Esophagus muscularis mucosa (tissue), 4 donors: ENCODE measurements around the gene GSG1L2. TPM values are rescaled to one million over a fixed set of nuclear protein-coding genes. Genes with fewer than 3 reads are reported as not detected.

ENCODE experiments used
- DNase-seq: peaks from one replicate; pipeline ENCODE4 v3.0.0-alpha.2; 2017; ENCODE audit errors: extremely low spot score
- H3K27ac ChIP-seq, 4 donors: fragments of 200-600 bp; sonication (generic); replicated peaks in 1 of 4; 1 replicate in 3 of 4; 2 replicates in 1 of 4; pipeline ENCODE4 v1.5.1; 2016 to 2019; ENCODE audit warnings: mild to moderate bottlenecking in 1 of 4
- H3K27me3 ChIP-seq, 4 donors: fragments of 200-600 bp; sonication (generic); one replicate each; pipeline versions ENCODE4 v1.5.1 to v1.6.0; 2016 to 2019
- H3K36me3 ChIP-seq, 4 donors: fragments of 200-600 bp; sonication (generic); one replicate each; pipeline ENCODE4 v1.5.1; 2016 to 2019
- H3K4me1 ChIP-seq, 4 donors: fragments of 200-600 bp; sonication (generic); one replicate each; pipeline ENCODE4 v1.5.1; 2016 to 2019
- H3K4me3 ChIP-seq, 4 donors: fragments of 200-600 bp; sonication (generic); 1 replicate in 2 of 4; 2 replicates in 2 of 4; pipeline ENCODE4 v1.5.1; 2016 to 2019; ENCODE audit warnings: mild to moderate bottlenecking in 4 of 4, moderate library complexity in 1 of 4
- H3K9me3 ChIP-seq, 4 donors: fragments of 200-600 bp; sonication (generic); 1 replicate in 3 of 4; 2 replicates in 1 of 4; pipeline ENCODE4 v1.5.1; 2016 to 2019
- CTCF ChIP-seq, 3 experiments: fragments of 200-600 bp in 2 of 3; fragments of 450-650 bp in 1 of 3; sonication (generic) in 2 of 3; IDR thresholded peaks; one replicate each; pipeline ENCODE4 v1.5.1; 2017 to 2019; ENCODE audit warnings: antibody characterized with exemption in 3 of 3, mild to moderate bottlenecking in 2 of 3, moderate library complexity in 1 of 3
- EP300 ChIP-seq: sonication (generic); formaldehyde crosslinking; IDR thresholded peaks from one replicate; pipeline ENCODE4 v1.6.1; 2017; ENCODE audit warnings: antibody characterized with exemption
- POLR2A ChIP-seq: fragments of 450-650 bp; IDR thresholded peaks from one replicate; pipeline ENCODE4 v1.6.1; 2017; ENCODE audit warnings: antibody characterized with exemption, moderate library complexity, mild to moderate bottlenecking, low read depth
- POLR2AphosphoS5 ChIP-seq, 2 donors: sonication (generic); formaldehyde crosslinking; IDR thresholded peaks; one replicate each; pipeline ENCODE4 v1.6.1; 2017; ENCODE audit warnings: antibody characterized with exemption in 2 of 2
- WGBS: methylation state at CpG from one replicate; pipeline ENCODE4 v1.1.5; 2018; 5-methylcytosine and 5-hydroxymethylcytosine counted together
- intact Hi-C: fragments of 100-400 bp; cut with DNase I; formaldehyde crosslinking; loops from one replicate; pipeline ENCODE4 v1.15.1; 2023
- total RNA-seq, 4 donors: library from RNA; depleted of rRNA; stranded (reverse); fragments of >200 nt; gene quantifications; one replicate each; pipeline versions ENCODE4 v1.1.0 to v1.2.1, GENCODE V29; 2016

Gene GSG1L2
- total RNA-seq, 4 donors from 2014 or later: not detected

- Histone ChIP-seq H3K4me3 (no peak overlapping the region), H3K27me3 (no peaks in the 10 kb centered on the region), H3K4me1 (peaks cover 26 to 45% (median 40%) of the 10 kb centered on the region in 4 donors), H3K36me3 (no peaks in the 10 kb centered on the region), H3K9me3 (no peaks in the 10 kb centered on the region), H3K27ac (no peak overlapping the region)
- intact Hi-C loops: no loop called here
- TF ChIP-seq POLR2AphosphoS5 (IDR thresholded peaks at IDR 0.05) (no peak), EP300 (no peak), CTCF (IDR thresholded peaks at IDR 0.05) (no peak), POLR2A (no peak)
- 81% methylated on average over 4 of the region's 4 CpGs for WGBS
- DNase-seq: no peak
These were observed 23.4 kb upstream of the GSG1L2 start for GRCh38 chr17:9845306-9845705.

GRCh38 chr17:9844153-9844552 is 22.3 kb upstream of the GSG1L2 start:
- Histone ChIP-seq H3K27ac (peak overlapping the region in 1 of 4 donors; percentile 88), H3K36me3 (no peaks in the 10 kb centered on the region), H3K9me3 (no peaks in the 10 kb centered on the region), H3K4me1 (peaks cover 26 to 57% (median 51%) of the 10 kb centered on the region in 4 donors), H3K4me3 (no peak overlapping the region), H3K27me3 (no peaks in the 10 kb centered on the region)
- DNase-seq: no peak
- intact Hi-C loops: no loop called here
- WGBS: 77% methylated on average over 8 of the region's 8 CpGs
- TF ChIP-seq POLR2AphosphoS5 (IDR thresholded peaks at IDR 0.05) (no peak), POLR2A (no peak)

- 78% methylated on average over 14 of the region's 14 CpGs for WGBS
- TF ChIP-seq POLR2AphosphoS5 (IDR thresholded peaks at IDR 0.05) (peak in 1 of 2 donors; percentile 34), POLR2A (no peak)
- Histone ChIP-seq H3K36me3 (no peaks in the 10 kb centered on the region), H3K4me3 (no peak overlapping the region), H3K4me1 (peaks cover 30 to 64% (median 59%) of the 10 kb centered on the region in 4 donors), H3K27ac (peak overlapping the region; percentile 80 to 90 (median 89)), H3K9me3 (no peaks in the 10 kb centered on the region), H3K27me3 (no peaks in the 10 kb centered on the region)
- intact Hi-C loops: no loop called here
- no peak for DNase-seq
These were observed 21.5 kb upstream of the GSG1L2 start for GRCh38 chr17:9843152-9844010.

- H3K36me3 ChIP-seq: no peaks in the 10 kb centered on the region
- WGBS: 28% methylated on average over 14 of the region's 14 CpGs
- TF ChIP-seq POLR2AphosphoS5 (IDR thresholded peaks at IDR 0.05) (peak; percentile 64 to 75), POLR2A (no peak)
- peak overlapping the region; percentile 80 to 90 (median 89) for H3K27ac ChIP-seq
- no peak for DNase-seq
- peaks cover 41 to 76% (median 70%) of the 10 kb centered on the region in 4 donors for H3K4me1 ChIP-seq
- H3K27me3 ChIP-seq: no peaks in the 10 kb centered on the region
- peak overlapping the region in 3 of 4 donors; percentile 20 to 32 (median 23) for H3K4me3 ChIP-seq
- H3K9me3 ChIP-seq: no peaks in the 10 kb centered on the region
- intact Hi-C loops: no loop called here
These were observed 20.3 kb upstream of the GSG1L2 start for GRCh38 chr17:9842057-9842758.

GRCh38 chr17:9839433-9839832 is 17.6 kb upstream of the GSG1L2 start:
- no peaks in the 10 kb centered on the region for H3K9me3 ChIP-seq
- H3K36me3 ChIP-seq: no peaks in the 10 kb centered on the region
- H3K4me3 ChIP-seq: no peak overlapping the region
- peak overlapping the region in 3 of 4 donors; percentile 10 to 90 (median 37) for H3K27ac ChIP-seq
- peaks cover 42 to 76% (median 72%) of the 10 kb centered on the region in 4 donors for H3K4me1 ChIP-seq
- no peaks in the 10 kb centered on the region for H3K27me3 ChIP-seq
- no peak for TF ChIP-seq EP300
- TF ChIP-seq POLR2AphosphoS5 (IDR thresholded peaks at IDR 0.05): no peak
- DNase-seq: no peak
- 81% methylated on average over 4 of the region's 4 CpGs for WGBS
- intact Hi-C loops: no loop called here

GRCh38 chr17:9837551-9838471 is 15.9 kb upstream of the GSG1L2 start:
- intact Hi-C loops: no loop called here
- no peak for DNase-seq
- WGBS: 41% methylated on average over 11 of the region's 11 CpGs
- Histone ChIP-seq H3K27ac (peak overlapping the region; percentile 37 to 73 (median 64)), H3K36me3 (no peaks in the 10 kb centered on the region), H3K9me3 (no peaks in the 10 kb centered on the region), H3K4me3 (peak overlapping the region in 1 of 4 donors; percentile 14), H3K4me1 (peaks cover 30 to 60% (median 56%) of the 10 kb centered on the region in 4 donors), H3K27me3 (no peaks in the 10 kb centered on the region)
- TF ChIP-seq POLR2AphosphoS5 (IDR thresholded peaks at IDR 0.05) (peak; percentile 21 to 51), EP300 (no peak), CTCF (IDR thresholded peaks at IDR 0.05) (no peak), POLR2A (no peak)
